NT2/D1 (cell line): Measurements from ENCODE around the gene CNP.

Experiments used
- SUZ12 ChIP-seq: IDR thresholded peaks from 2 replicates; pipeline ENCODE4 v1.6.1; 2011; ENCODE audit not compliant: insufficient read length, insufficient read depth; ENCODE audit errors: extremely low read depth
- YY1 ChIP-seq: IDR thresholded peaks from 2 replicates; pipeline ENCODE4 v1.6.1; 2011; ENCODE audit not compliant: insufficient read length, insufficient read depth
- ZNF274 ChIP-seq: IDR thresholded peaks from 2 replicates; pipeline ENCODE4 v1.6.1; 2011; ENCODE audit warnings: mild to moderate bottlenecking, low read depth, low read length

GRCh38 chr17:41943492-41943891 lies 23.1 kb upstream of the CNP start:
- TF ChIP-seq SUZ12 = no peak
- TF ChIP-seq YY1 = no peak
- no peak for TF ChIP-seq ZNF274
